Vagina (tissue), 2 donors: ENCODE data around the gene SAMD4B.

Experiments
- POLR2A ChIP-seq, 2 donors: fragments of 450-650 bp; IDR thresholded peaks; one replicate each; pipeline ENCODE4 v1.6.1; 2017; ENCODE audit warnings: antibody characterized with exemption in 2 of 2, mild to moderate bottlenecking in 2 of 2, moderate library complexity in 2 of 2
- TF ChIP-seq, protein P1 (sequence below), 3 experiments: fragments of 450-650 bp in 2 of 3; fragments of 200-600 bp in 1 of 3; sonication (generic) in 1 of 3; IDR thresholded peaks; one replicate each; pipeline ENCODE4 v1.5.1; 2017 to 2019; ENCODE audit warnings: antibody characterized with exemption in 3 of 3, mild to moderate bottlenecking in 2 of 3, moderate library complexity in 2 of 3

DNA sequence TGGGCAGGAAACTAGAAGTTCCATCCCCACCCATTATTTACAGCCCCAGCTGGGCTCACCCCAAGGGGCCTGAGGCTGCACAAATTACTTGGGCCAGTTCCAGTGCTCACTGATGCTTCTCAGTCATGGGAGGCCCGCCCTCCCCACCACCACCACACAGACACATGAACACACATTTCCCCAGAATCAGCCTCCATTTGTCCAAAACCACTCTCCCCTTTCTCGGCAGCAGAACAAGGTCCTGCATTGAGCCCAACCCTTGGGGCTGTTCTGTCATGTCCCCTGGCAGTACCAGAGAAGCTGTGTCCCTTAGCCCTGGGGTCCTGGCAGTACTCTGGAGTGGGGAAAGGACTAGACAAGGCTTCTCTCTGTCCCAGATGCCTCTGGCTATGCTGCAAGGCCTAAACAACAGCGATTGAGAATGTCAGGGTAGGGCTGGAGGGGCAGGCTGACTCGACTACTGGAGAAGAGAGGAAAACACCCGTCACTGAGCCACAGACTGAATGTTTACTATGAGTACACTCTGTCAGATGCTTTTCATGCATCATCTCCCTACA is 21.8 kb downstream of the SAMD4B start:
- TF ChIP-seq, protein P1, sequence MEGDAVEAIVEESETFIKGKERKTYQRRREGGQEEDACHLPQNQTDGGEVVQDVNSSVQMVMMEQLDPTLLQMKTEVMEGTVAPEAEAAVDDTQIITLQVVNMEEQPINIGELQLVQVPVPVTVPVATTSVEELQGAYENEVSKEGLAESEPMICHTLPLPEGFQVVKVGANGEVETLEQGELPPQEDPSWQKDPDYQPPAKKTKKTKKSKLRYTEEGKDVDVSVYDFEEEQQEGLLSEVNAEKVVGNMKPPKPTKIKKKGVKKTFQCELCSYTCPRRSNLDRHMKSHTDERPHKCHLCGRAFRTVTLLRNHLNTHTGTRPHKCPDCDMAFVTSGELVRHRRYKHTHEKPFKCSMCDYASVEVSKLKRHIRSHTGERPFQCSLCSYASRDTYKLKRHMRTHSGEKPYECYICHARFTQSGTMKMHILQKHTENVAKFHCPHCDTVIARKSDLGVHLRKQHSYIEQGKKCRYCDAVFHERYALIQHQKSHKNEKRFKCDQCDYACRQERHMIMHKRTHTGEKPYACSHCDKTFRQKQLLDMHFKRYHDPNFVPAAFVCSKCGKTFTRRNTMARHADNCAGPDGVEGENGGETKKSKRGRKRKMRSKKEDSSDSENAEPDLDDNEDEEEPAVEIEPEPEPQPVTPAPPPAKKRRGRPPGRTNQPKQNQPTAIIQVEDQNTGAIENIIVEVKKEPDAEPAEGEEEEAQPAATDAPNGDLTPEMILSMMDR (IDR thresholded peaks at IDR 0.05): no peak
- TF ChIP-seq POLR2A (IDR thresholded peaks at IDR 0.05): no peak
